ENCODE data around the gene ZNF610.

Gene ZNF610

DNA sequence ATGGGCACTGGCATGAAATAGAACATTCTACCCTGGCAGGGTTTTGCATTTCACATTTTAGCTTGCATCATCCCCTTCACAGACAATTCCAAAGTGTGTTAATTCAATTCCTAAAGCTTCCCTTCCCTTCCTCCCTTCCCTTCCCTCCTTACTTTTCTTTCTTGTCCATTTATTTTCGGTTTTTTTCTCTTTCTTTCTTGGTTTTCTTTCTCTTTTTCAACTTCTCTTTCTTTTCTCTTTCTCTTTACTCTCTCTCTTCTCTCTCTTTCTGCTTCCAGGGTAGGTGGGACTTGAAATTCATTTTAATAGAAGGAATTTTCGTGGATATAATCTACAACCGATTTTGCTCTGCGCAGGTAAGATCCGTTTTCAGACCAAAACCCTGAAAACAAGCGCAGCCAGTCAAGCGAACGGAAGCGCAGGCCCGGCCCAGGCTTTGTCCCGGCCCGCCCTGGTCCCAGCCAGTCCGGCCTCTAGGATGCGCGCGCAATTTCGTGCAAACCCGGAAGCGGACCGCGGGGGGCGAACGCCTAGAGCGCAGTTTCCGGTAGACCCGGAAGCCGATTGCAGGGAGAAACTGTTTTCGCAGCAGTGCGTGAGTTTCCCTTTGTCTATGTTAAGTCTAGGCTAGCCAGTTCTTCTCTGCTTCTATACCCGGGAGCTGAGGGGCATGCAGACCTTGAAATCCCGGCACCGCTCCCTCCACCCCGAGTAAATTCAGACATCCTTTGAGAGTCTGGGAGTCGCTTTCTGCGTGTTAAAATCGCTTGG lies 61.5 kb downstream of the ZNF610 start, which contains the start of gene ZNF528:
TSS of gene ZNF528 (plus strand) at position 540 of the 771 bp plus-strand sequence. CDS start 4,165 bp downstream, outside the sequence.
- peak; percentile 89 to 90 for DNase-seq (ENCODE audit: low read depth in 2 of 2)

GRCh38 chr19:52398081-52398441 lies 62.0 kb downstream of the ZNF610 start:
- peak in 1 of 2 experiments; percentile 0 for DNase-seq (ENCODE audit: low read depth in 2 of 2)

DNA sequence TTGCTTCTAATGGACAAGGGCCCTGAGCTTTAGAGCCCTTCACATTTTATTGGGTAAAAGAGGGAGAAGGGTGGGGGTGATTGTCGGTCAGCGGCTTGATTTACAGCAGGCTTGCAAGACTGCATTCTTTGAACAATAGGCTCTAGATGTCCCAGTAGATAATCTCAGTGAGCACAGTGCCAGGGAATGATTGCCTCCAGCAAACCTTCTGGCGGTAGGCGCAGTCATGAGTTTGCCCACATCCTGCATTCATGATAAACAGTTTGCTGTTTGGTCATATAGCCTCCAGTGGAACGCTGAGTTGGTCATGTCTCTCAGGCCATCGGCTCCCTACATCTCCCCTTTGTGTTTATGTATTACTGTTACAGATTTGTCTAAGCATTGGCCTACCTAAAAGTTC lies 74.2 kb downstream of the ZNF610 start:
- DNase-seq (ENCODE audit: low read depth in 2 of 2), result no peak

DNA sequence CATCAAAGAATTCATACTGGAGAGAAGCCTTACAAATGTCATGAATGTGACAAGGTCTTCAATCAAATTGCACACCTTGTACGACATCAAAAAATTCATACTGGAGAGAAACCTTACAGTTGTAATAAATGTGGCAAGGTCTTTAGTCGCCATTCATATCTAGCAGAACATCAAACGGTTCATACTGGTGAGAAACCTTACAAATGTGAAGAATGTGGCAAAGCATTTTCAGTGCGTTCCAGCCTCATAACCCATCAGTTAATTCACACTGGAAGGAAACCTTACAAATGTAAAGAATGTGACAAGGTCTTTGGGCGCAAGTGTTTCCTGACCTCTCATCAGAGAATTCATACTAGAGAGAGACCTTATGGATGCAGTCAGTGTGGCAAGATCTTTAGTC lies 79.7 kb downstream of the ZNF610 start:
- DNase-seq (ENCODE audit: low read depth in 2 of 2), result no peak
